ENCODE data around the gene SIVA1.

The SIVA1 gene

DNA sequence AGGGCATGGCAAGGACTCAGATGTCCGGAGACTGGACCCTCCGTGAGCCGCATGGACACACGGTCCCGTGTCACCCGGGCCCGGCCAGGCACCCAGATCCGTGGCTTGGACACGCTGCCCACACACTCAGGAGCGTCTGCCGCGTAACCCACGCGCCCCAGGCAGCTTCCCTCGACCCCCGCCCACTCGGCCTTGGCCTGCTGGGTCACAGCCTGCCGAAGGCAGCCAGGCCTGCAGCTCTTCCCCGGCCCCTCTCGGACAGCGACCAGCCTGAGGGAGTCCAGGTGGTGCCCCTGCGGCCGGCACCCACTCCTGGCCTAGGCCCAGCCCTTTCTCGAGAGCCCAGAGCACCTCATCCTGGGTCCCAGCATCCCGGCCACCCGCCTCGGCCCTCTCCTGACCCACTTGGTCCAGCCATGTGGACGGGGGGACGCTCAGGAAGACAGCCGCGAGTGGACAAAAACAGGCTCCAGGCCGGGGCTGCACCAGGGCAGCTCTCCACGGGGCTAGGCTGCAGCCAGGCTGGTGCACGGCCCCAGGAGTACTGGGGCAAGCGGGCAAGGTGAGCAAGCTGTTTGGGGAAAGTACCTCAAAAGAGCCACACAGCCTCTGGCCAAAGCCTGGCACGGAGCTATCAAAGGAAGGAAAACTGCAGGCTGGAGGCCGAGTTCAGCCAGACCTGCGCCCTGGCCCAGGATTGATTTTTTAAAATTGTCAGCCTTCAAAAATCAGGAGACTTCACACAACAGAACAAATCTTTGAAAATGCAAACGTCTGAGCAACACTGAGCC lies 36.1 kb downstream of the SIVA1 start:
- no peaks in the 10 kb centered on the region for H3K27me3 Mint-ChIP-seq

DNA sequence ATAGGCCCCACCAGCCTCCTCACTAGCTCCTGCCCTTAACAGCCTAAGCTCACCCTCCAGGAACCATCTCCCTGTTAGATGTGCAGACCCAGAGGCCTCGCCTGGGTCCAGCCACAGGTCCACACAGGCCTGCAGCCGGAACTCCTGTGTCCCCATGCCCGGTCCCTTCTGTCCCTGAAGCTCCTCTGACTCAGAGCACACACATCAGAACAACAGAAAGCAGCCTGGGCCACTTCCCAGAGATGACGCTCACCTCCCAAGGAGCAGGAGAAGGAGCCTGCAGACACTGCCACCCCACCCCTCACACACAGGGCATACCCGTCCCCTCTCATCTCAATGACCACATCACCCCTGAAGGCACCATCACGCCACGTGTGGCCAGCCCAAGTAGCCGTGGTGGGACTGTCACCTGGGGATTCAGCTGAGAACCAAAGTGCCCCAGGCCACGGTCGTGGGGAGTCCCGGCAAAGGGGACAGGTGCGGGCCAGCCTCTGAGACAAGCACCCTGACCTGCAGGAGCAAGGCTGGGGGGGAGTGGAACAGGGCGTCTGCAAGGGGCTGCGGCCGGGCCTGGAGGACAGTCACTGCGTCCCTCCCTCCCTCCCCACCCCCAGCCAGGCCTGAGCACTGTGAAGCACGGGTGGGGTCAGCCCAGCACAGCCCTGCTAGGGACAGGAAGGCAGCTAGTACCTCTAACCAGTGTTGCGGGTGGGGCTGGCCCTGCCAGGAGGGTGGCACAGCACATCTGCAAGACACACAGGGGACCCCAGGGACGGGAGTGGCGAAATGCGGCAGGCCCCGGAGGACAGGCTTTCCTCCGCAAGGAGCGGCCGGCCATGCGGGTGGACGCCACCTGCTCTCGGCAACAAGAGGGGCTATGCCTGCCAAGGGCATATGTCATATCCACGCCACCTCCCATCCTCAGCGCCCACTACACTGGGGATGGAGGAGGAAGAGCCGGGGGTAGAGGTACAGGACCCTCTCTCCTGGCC lies 37.1 kb downstream of the SIVA1 start:
- no peaks in the 10 kb centered on the region for H3K9me3 Mint-ChIP-seq
- no peak overlapping the region for H3K4me3 Mint-ChIP-seq
- peak overlapping the region; percentile 91 for H3K27ac Mint-ChIP-seq
- peaks cover 84% of the 10 kb centered on the region for H3K36me3 Mint-ChIP-seq (ENCODE audit: low read depth)
- H3K4me1 Mint-ChIP-seq (ENCODE audit: low read depth): peaks cover 96% of the 10 kb centered on the region
- intact Hi-C loops (cut with micrococcal nuclease): loop anchor here (5.0 kb wide), 1 partner anchor 37 kb away; no protein-coding TSS in a partner anchor
- no peaks in the 10 kb centered on the region for H3K27me3 Mint-ChIP-seq

More for the DNA sequence above, 36.1 kb downstream of the SIVA1 start:
- Mint-ChIP-seq H3K4me3 (peak overlapping the region; percentile 9), H3K4me1 (ENCODE audit: low read depth) (peaks cover 100% of the 10 kb centered on the region), H3K27ac (peak overlapping the region; percentile 91), H3K9me3 (no peaks in the 10 kb centered on the region), H3K36me3 (ENCODE audit: low read depth) (peaks cover 87% of the 10 kb centered on the region)
- intact Hi-C loops (cut with micrococcal nuclease): loop anchor here (5.0 kb wide), 1 partner anchor 38 kb away; no protein-coding TSS in a partner anchor

DNA sequence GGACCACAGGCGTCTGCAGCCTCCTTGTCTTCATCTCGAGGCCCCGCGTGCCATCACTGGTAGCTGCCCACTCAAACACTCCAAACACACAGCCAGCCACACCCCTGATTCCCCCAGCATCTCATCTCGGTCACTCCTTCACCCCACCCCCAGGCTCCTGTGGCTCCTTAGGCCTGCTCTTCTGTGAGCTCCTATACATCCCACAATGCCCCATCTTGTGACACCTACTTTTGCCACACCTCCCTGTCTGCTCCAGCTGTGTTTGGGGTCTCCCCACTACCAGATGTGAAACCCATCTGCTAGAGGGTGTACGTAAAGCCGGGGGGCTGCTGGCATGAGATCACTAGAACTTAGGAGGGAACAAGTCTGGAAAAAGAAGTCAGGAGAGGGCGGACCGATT lies 38.5 kb downstream of the SIVA1 start:
- no peak overlapping the region for H3K4me3 Mint-ChIP-seq
- peaks cover 89% of the 10 kb centered on the region for H3K4me1 Mint-ChIP-seq (ENCODE audit: low read depth)
- intact Hi-C loops (cut with micrococcal nuclease): no loop called here
- H3K27me3 Mint-ChIP-seq: no peaks in the 10 kb centered on the region
- H3K27ac Mint-ChIP-seq: peak overlapping the region; percentile 57
- no peaks in the 10 kb centered on the region for H3K9me3 Mint-ChIP-seq
- H3K36me3 Mint-ChIP-seq (ENCODE audit: low read depth): peaks cover 70% of the 10 kb centered on the region

DNA sequence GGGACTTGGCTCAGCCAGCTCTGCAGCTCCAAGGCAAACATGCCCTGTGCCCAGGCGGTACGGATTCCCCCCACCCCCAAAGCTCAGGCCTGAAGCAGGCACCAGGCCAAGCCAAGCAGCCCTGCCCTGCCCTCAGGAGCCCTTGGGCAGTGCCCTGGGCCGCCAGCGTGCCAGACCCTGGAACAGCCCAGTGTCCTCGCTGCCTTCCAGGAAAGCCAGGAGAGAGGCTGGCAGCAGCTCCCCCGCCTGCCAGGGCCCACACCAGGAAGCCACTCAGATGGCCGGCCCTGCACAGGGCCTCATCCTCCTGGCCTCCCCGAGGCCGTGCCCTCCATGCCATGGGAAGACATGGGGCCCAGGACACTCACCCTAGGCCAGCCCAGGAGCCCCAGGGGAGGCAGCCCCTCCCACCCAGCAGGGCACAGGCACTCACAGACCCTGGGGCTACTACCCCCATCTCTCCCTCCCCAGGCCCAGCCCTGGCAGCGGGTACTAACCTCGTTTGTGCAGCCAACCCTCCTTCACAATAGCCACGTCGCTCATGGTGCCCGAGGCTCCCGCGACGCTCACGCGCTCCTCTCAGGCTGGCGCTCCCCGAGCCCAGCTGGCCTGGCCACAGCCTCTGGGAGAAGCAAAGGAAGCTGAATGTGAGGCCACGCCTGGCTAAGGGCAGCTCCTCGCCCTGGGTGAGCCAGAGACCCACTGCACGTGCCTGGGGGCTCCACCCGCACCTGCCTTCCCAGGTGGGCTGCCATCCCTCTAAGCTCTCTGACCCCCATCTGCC lies 39.3 kb downstream of the SIVA1 start:
- Mint-ChIP-seq H3K27ac (peak overlapping the region; percentile 81), H3K36me3 (ENCODE audit: low read depth) (peaks cover 67% of the 10 kb centered on the region), H3K4me1 (ENCODE audit: low read depth) (peaks cover 89% of the 10 kb centered on the region), H3K27me3 (no peaks in the 10 kb centered on the region), H3K9me3 (no peaks in the 10 kb centered on the region), H3K4me3 (no peak overlapping the region)
- intact Hi-C loops (cut with micrococcal nuclease): no loop called here

DNA sequence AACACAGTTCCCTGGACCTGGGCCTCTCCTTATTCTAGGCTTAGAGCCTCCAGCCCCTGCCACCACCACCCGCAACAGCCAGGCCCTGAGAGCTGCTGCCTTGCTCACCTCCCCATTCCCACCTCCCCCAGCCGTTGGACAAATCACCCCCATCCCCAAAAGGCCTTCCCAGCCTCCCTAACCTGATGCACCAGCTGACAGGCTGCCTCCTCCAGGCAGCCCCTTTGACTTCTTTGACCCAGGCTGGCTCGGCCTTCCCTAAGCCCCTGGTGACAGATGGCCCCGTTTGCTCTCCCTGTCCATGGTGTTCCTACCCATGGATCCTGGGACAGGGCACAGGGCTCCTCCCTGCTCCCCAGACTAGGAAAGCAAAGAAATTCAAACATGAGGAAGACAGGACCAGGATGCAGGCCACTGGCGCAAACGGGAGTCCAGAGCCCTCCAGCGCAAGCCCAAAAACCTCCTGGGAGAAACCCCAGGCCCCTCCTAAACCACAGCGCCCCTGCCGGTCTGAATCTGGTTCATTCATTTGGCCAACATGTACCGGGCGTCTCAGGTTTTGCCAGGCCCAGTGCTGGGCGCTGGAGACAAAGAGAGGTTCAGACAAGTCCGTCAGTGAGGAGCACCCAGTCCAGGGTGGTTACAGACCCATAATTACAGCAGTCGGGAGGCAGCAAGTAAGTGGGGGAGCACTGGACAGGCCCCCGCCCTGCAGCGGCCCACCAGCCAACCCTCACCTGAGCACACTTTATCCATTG lies 40.2 kb downstream of the SIVA1 start:
- Mint-ChIP-seq H3K9me3 (no peaks in the 10 kb centered on the region), H3K4me1 (ENCODE audit: low read depth) (peaks cover 89% of the 10 kb centered on the region), H3K36me3 (ENCODE audit: low read depth) (peaks cover 66% of the 10 kb centered on the region), H3K4me3 (peak overlapping the region; percentile 89), H3K27me3 (peaks cover 3% of the 10 kb centered on the region), H3K27ac (peak overlapping the region; percentile 81)
- intact Hi-C loops (cut with micrococcal nuclease): no loop called here

DNA sequence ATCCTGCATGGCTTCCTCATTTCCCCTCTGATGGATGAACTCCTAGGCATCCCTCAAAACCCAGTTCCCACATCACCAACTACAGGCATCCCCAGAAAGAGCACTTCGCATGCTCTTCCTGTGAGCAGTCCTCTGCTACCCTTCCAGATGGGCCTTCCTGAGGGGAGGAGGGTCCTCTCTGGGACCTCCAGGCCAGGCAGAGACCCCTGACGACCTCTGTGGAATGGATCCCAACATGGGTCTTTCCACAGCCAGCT lies 40.7 kb downstream of the SIVA1 start:
- Mint-ChIP-seq H3K4me3 (peak overlapping the region; percentile 89), H3K4me1 (ENCODE audit: low read depth) (peaks cover 89% of the 10 kb centered on the region)
- intact Hi-C loops (cut with micrococcal nuclease): no loop called here

DNA sequence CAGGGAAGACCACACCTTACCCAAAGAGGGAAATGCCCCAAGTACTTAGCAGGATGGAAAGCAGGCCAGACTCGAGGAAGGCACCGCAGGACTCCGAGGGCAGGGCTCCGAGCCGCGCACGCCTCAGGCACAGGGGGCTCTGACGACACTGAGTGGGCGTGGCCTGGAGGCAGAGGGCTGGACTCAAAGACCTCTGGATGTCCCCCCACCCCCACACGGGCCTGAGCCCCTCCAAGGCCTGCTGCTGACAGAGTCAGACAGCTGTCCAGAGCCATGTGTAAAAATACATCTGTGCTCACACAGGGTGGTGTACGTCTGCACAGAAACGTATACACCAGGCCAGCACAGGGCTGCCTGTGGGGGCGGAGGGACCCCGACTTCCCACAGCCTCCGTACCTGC lies 41.2 kb downstream of the SIVA1 start:
- H3K27ac Mint-ChIP-seq: peak overlapping the region; percentile 81
- intact Hi-C loops (cut with micrococcal nuclease): no loop called here
- H3K9me3 Mint-ChIP-seq: no peaks in the 10 kb centered on the region
- H3K4me1 Mint-ChIP-seq (ENCODE audit: low read depth): peaks cover 89% of the 10 kb centered on the region
- peaks cover 11% of the 10 kb centered on the region for H3K27me3 Mint-ChIP-seq
- peaks cover 56% of the 10 kb centered on the region for H3K36me3 Mint-ChIP-seq (ENCODE audit: low read depth)
- H3K4me3 Mint-ChIP-seq: peak overlapping the region; percentile 89

More for the DNA sequence above, 40.7 kb downstream of the SIVA1 start:
- H3K27me3 Mint-ChIP-seq: peaks cover 8% of the 10 kb centered on the region
- peaks cover 61% of the 10 kb centered on the region for H3K36me3 Mint-ChIP-seq (ENCODE audit: low read depth)
- H3K9me3 Mint-ChIP-seq: no peaks in the 10 kb centered on the region
- H3K27ac Mint-ChIP-seq: peak overlapping the region; percentile 81

DNA sequence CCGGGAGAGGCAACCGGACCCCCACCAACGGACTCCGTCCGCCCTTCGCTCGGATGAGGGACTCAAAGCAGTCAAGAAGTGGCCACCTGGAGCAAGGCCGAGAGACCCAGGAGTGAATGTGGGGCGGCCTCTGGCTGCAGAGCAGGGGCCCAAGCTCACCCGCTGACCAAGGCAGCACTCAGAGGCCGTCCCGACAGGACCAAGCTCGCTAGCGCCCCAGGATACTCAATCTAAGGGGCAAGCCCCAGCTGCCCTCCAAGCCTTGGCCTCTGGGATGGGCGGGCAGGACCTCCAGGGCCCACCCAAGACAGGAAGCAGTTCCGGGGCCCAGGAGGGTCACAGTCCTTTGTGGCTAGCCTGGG lies 41.7 kb downstream of the SIVA1 start:
- peaks cover 13% of the 10 kb centered on the region for H3K27me3 Mint-ChIP-seq

DNA sequence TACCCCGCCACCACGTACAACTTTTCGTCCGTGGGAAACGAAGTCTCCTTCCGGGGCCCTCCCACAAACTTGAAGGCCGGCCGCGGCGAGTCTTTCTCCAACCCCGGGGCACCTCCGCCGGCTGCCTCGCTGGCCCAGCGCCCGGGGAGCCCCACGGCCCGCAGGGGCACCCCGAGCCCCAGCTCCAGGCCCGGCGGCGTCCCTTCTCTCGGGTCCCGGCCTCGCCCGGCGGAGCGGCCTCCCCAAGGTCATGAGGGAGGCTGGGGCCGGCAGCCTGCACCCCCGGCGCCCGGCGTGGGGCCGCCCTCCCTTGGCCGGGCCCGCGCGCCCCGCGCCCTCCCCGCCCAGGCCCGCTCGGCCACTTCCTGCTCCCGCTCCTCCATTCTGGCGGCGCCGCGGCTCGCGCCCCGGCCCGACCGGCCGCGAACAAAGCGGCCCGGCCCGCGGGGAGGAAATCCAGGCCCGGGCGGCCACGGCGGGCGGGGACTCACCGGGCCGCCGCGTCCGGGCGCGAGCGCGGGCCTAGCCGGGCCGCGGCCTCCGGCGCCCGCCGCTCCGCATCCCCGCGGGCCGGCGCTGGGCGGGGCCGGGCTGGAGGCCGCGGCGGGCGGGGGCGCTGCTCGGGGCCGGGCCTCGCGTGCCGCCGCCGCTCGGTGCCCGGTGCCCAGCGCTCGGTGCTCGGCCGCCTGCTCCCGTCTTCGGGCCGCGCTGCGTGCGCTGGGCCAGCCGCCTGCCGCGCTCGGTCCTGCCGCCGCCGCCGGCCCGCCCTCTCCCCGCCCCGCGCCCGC lies 42.2 kb downstream of the SIVA1 start, which contains the start of gene AKT1:
TSS of gene AKT1 (minus strand) at position 756 of the 788 bp plus-strand sequence. CDS start 3,105 bp downstream, outside the sequence.
- intact Hi-C loops (cut with micrococcal nuclease): no loop called here
- H3K9me3 Mint-ChIP-seq: no peaks in the 10 kb centered on the region
- H3K27me3 Mint-ChIP-seq: peaks cover 17% of the 10 kb centered on the region
- peaks cover 45% of the 10 kb centered on the region for H3K36me3 Mint-ChIP-seq (ENCODE audit: low read depth)
- H3K27ac Mint-ChIP-seq: peak within 1 kb of the TSS; percentile 81
- H3K4me3 Mint-ChIP-seq: peak within 1 kb of the TSS; percentile 89
- peaks cover 88% of the 10 kb centered on the region for H3K4me1 Mint-ChIP-seq (ENCODE audit: low read depth)

More for the DNA sequence above, 41.7 kb downstream of the SIVA1 start:
- Mint-ChIP-seq H3K36me3 (ENCODE audit: low read depth) (peaks cover 51% of the 10 kb centered on the region), H3K27ac (peak overlapping the region; percentile 81), H3K9me3 (no peaks in the 10 kb centered on the region), H3K4me3 (peak overlapping the region; percentile 89), H3K4me1 (ENCODE audit: low read depth) (peaks cover 89% of the 10 kb centered on the region)
- intact Hi-C loops (cut with micrococcal nuclease): no loop called here

DNA sequence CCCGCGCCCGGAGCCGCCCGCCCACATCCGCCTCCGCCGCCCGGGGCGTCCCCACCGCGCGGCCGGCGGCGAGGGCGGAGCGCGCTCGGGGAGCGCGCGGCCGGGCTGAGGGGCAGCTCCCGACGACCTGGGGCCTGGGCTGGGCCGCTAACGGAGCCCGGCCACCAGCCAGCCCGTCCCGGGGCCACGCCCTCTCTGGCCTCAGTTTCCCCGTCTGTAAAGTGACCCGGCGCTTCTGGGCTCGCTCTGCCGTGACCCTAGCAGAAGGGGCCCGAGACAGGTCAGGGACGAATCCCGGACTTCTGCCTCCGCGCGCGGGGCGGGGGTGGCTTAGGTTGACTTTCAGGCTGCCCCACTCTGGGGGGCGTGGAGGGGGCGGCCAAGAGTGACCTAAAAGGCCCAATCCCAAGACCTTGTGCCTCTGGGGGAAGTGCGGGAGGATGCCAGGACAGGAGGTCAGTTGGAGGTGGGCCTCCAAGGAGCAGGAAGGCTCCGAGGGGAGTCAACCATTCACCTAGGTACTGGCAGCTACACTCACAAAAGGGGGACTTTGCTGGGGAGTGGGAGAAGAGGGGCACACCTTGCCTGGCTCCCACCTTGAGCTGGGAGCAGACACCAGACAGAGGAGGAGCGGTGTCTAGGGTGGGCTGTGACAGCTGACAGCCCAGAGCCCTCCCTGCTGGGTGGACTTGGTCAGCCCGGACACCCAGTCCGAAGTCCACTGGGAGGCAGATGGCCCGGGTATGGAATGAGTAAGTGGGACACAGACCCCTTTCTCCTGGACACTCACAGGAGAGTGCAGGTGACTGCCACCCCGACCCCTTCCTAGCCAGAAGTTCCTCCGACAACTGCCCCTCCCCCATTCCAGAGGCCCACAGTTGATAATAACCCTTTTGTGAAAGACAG lies 43.1 kb downstream of the SIVA1 start:
- no peaks in the 10 kb centered on the region for H3K9me3 Mint-ChIP-seq

DNA sequence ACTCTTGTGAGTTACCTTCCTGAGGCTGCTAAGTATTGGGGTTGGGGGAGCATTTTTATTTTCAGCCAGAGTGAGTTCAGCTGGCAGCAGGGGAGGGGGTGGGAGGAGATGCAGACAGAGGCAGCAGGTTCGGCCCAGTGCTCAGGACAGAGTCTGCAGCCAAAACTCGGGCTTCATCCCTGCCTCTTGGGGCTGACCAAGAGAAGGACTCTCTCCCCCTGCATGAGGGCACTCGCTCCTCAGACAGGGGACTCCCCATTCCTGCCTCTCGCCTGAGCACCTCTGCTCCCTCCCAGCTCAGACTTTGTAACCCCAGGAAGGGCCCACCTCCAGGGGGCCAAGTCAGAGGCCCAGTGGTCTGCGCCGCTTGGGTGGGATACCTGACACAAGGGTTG lies 43.7 kb downstream of the SIVA1 start:
- intact Hi-C loops (cut with micrococcal nuclease): no loop called here
- Mint-ChIP-seq H3K27me3 (peaks cover 23% of the 10 kb centered on the region), H3K27ac (no peak overlapping the region), H3K36me3 (ENCODE audit: low read depth) (peaks cover 37% of the 10 kb centered on the region), H3K4me3 (peak overlapping the region; percentile 71), H3K4me1 (ENCODE audit: low read depth) (peaks cover 80% of the 10 kb centered on the region), H3K9me3 (no peaks in the 10 kb centered on the region)

More for the DNA sequence above, 43.1 kb downstream of the SIVA1 start:
- Mint-ChIP-seq H3K4me1 (ENCODE audit: low read depth) (peaks cover 80% of the 10 kb centered on the region), H3K4me3 (peak overlapping the region; percentile 71), H3K27me3 (peaks cover 17% of the 10 kb centered on the region), H3K36me3 (ENCODE audit: low read depth) (peaks cover 37% of the 10 kb centered on the region), H3K27ac (peak overlapping the region; percentile 77)
- intact Hi-C loops (cut with micrococcal nuclease): no loop called here

All from dendritic cell treated with granulocyte-macrophage colony-stimulating factor and Interleukin-4, amounts not matched to agents 40 ng/mL and 50 ng/mL, for 4 days (primary cell).